Parathyroid adenoma (tissue), 2 donors: ENCODE results near the gene EFCAB6.

Source experiments
- H2AFZ ChIP-seq: fragments of 300-600 bp; sonication (generic); one replicate; pipeline ENCODE4 v1.7.0; 2017; ENCODE audit warnings: antibody characterized with exemption, mild to moderate bottlenecking
- H3K27ac ChIP-seq: fragments of 300-600 bp; sonication (generic); one replicate; pipeline ENCODE4 v1.7.0; 2017
- H3K27me3 ChIP-seq: fragments of 300-600 bp; sonication (generic); one replicate; pipeline ENCODE4 v1.7.0; 2017; ENCODE audit warnings: low read length; ENCODE audit not compliant: control insufficient read depth, insufficient read depth
- H3K36me3 ChIP-seq: fragments of 300-600 bp; sonication (generic); one replicate; pipeline ENCODE4 v1.7.0; 2017; ENCODE audit warnings: low read length; ENCODE audit not compliant: control insufficient read depth, insufficient read depth
- H3K4me1 ChIP-seq: fragments of 300-600 bp; sonication (generic); one replicate; pipeline ENCODE4 v1.7.0; 2017; ENCODE audit warnings: control low read depth
- H3K4me2 ChIP-seq: fragments of 300-600 bp; sonication (generic); one replicate; pipeline ENCODE4 v1.7.0; 2017; ENCODE audit warnings: low read length
- H3K4me3 ChIP-seq: fragments of 300-600 bp; sonication (generic); one replicate; pipeline ENCODE4 v1.7.0; 2017; ENCODE audit warnings: low read depth, low read length
- H3K79me2 ChIP-seq: fragments of 300-600 bp; sonication (generic); one replicate; pipeline ENCODE4 v1.7.0; 2017; ENCODE audit warnings: control low read depth
- H3K9ac ChIP-seq: fragments of 300-600 bp; sonication (generic); one replicate; pipeline ENCODE4 v1.7.0; 2017; ENCODE audit warnings: mild to moderate bottlenecking
- H3K9me3 ChIP-seq: fragments of 300-600 bp; sonication (generic); one replicate; pipeline ENCODE4 v1.7.0; 2017; ENCODE audit warnings: low read length; ENCODE audit not compliant: control insufficient read depth
- TF ChIP-seq, protein P1 (sequence below): fragments of 300-600 bp; sonication (generic); IDR thresholded peaks from one replicate; pipeline ENCODE4 v1.7.0; 2017; ENCODE audit warnings: antibody characterized with exemption, mild to moderate bottlenecking
- donor health status: primary hyperparathyroidism.

Gene EFCAB6

DNA sequence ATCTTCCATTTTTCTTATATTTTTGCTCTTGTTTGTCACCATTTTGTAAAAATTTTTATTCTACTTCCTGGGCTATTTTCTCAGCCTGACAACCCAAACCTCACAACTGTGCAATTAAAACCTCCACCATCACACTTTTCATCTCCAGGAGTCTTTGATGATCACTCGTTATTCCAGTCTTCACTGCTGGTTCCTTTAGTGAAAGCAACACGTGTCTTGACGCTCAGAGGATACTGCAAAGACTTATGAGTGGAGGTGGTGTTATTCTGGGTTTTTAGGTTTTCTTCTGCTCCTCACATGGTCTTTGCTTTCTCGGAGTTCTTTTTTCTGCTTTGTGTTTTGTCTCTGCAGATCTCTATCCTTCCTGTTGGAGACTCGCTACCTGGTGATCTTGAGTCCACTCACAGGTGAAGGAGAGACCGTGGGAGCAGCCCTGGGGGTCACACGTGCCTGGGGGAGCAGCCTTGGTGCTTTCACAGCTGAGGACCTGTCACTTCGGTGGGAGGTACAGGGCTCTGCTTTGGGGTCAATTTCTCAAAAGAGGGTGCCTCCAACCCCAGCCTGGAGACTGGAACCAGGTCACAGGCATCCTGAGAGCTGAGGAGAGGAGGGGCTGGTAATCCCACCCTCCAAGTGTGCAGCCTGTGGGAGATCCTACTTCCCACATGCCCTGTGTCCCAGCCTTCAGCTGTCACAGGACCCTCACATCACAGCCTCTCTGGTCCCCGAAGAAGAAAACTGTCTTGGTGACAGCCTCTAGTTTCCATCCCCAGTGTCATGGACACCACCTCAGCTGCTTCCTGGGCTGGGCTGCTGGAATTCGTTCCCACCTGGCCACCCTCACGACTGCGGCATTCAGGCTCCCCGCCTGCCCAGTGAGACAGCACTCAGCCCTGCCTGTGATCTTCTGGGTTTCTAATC, 39.2 kb upstream of the EFCAB6 start:
- Histone ChIP-seq H3K9ac (no peak overlapping the region), H2AFZ (no peak overlapping the region), H3K9me3 (no peaks in the 10 kb centered on the region), H3K27me3 (no peaks in the 10 kb centered on the region), H3K4me3 (no peak overlapping the region), H3K4me1 (no peaks in the 10 kb centered on the region), H3K27ac (no peak overlapping the region), H3K79me2 (no peaks in the 10 kb centered on the region), H3K36me3 (no peaks in the 10 kb centered on the region), H3K4me2 (no peak overlapping the region)
- TF ChIP-seq, protein P1, sequence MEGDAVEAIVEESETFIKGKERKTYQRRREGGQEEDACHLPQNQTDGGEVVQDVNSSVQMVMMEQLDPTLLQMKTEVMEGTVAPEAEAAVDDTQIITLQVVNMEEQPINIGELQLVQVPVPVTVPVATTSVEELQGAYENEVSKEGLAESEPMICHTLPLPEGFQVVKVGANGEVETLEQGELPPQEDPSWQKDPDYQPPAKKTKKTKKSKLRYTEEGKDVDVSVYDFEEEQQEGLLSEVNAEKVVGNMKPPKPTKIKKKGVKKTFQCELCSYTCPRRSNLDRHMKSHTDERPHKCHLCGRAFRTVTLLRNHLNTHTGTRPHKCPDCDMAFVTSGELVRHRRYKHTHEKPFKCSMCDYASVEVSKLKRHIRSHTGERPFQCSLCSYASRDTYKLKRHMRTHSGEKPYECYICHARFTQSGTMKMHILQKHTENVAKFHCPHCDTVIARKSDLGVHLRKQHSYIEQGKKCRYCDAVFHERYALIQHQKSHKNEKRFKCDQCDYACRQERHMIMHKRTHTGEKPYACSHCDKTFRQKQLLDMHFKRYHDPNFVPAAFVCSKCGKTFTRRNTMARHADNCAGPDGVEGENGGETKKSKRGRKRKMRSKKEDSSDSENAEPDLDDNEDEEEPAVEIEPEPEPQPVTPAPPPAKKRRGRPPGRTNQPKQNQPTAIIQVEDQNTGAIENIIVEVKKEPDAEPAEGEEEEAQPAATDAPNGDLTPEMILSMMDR, result no peak

DNA sequence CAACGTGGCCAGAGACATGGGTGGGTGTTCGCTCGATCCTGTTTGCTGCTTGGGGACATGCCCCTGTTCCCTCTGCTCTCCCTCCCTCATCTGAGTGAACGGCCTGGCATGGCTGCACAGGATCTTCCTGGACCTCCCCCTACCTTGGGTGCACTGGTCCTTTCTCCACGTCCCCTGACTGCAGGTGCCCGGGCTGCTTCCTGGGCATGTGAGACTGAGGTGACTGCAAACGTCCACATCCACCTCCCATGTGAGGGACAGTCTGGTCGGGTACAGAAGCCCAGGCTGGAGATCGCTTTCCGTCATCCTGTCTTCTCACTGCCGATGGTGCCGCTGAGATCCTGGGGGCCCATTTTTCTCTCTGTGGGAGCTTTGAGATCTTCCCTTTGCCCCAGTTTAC, 38.4 kb upstream of the EFCAB6 start:
- no peak overlapping the region for H2AFZ ChIP-seq
- H3K4me1 ChIP-seq, result no peaks in the 10 kb centered on the region
- H3K9ac ChIP-seq, result no peak overlapping the region
- no peaks in the 10 kb centered on the region for H3K9me3 ChIP-seq
- no peaks in the 10 kb centered on the region for H3K27me3 ChIP-seq
- H3K36me3 ChIP-seq, result no peaks in the 10 kb centered on the region
- H3K79me2 ChIP-seq, result no peaks in the 10 kb centered on the region
- no peak overlapping the region for H3K4me3 ChIP-seq
- H3K27ac ChIP-seq, result no peak overlapping the region
- H3K4me2 ChIP-seq, result no peak overlapping the region
- TF ChIP-seq, protein P1, result no peak

DNA sequence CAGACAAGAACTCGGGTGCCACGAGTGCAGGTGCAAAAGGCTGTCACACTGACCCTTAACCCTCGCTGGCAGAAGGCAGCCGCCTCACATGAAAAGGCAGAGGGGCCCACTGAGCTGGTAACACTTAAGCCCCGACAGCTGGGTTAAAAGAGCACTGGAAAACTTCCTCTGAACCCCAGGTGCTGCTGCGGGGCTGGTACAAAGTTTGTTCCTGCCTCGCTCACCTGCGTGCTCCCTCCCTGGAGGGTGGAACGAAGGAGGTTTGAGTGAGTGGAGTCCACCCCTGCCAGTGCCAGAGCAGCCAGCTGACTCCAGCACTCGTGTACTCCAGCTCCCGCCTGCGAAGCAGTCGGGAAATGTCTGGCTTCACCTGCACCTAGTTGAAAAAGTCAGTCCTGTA, 37.6 kb upstream of the EFCAB6 start:
- Histone ChIP-seq H3K79me2 (no peaks in the 10 kb centered on the region), H3K9ac (no peak overlapping the region), H3K36me3 (no peaks in the 10 kb centered on the region), H3K4me2 (no peak overlapping the region), H3K27ac (no peak overlapping the region), H3K9me3 (no peaks in the 10 kb centered on the region), H2AFZ (no peak overlapping the region), H3K27me3 (no peaks in the 10 kb centered on the region), H3K4me3 (no peak overlapping the region), H3K4me1 (no peaks in the 10 kb centered on the region)
- TF ChIP-seq, protein P1, result no peak

DNA sequence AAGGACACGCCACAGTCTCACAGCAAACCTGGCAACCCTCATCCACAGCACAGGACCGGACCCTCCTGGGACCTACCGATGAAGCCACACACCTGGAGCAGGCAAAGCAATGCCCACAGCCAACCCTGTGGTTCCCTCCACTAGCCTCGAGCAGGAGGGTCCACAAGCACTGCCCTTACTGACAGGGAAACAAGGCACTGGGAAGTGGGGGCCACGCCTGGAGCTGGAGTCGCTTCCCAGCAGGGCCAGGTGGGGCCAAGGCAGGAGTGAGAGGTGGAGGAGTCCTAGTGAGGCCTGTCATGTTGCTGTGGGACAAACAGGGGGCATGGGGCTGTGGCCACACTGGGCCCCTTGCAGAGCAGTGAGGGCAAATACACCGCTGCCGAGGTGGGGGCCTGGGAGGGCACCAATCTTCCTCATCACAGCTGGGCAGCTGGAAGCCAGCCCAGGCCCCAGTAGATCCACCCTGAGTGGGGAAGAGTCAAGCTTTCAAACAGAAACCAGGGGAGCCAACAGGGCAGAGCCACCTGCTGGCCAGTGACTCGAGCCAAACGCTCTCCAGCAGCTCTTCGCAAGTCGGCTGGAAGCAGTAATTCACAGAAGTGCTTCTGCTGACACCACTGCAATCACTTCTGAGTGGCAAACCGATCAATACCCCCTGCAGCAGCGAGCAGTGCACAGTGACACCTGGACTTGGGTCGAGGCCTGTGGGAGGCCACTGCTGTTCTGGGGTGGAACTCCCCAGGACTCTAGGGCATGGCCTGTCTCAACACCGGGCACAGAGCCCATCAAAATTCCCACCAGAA, 36.5 kb upstream of the EFCAB6 start:
- H3K4me1 ChIP-seq, result no peaks in the 10 kb centered on the region
- H3K36me3 ChIP-seq, result no peaks in the 10 kb centered on the region
- no peak overlapping the region for H2AFZ ChIP-seq
- no peak overlapping the region for H3K9ac ChIP-seq
- no peak overlapping the region for H3K27ac ChIP-seq
- no peak overlapping the region for H3K4me2 ChIP-seq
- H3K9me3 ChIP-seq, result no peaks in the 10 kb centered on the region
- H3K79me2 ChIP-seq, result no peaks in the 10 kb centered on the region
- TF ChIP-seq, protein P1, result no peak
- no peaks in the 10 kb centered on the region for H3K27me3 ChIP-seq
- H3K4me3 ChIP-seq, result no peak overlapping the region
